Astrocyte (in vitro differentiated cells and primary cell): ENCODE measurements around the gene HNRNPK.

ENCODE experiments used
- EZH2 ChIP-seq: IDR thresholded peaks from 2 replicates; pipeline ENCODE4 v1.6.1; 2012; ENCODE audit warnings: mild to moderate bottlenecking, low read length, inconsistent platforms; ENCODE audit not compliant: insufficient read depth
- TF ChIP-seq, protein P1 (sequence below): IDR thresholded peaks from 2 replicates; pipeline ENCODE4 v1.5.1; 2011; ENCODE audit warnings: low read depth, mild to moderate bottlenecking, inconsistent platforms, low read length, moderate library complexity; ENCODE audit not compliant: insufficient read depth

DNA sequence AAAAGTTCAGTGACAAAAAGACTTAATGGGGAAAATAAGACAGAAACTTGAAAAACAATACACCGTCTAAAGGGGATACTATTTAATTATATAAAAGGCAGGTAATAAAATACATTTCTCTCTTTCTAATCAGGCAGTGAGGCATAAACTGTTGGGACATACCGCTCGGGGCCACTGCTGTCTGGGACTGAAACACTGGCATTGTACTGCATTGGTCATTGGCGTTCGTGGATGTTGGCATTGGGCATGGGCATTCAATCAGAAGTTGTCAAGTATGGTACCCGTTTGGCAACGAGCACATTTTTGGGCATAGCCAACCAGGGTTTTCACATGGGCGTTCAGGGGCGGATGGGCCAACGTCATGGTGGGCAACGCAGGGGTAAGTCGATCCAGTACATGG, 4.7 kb downstream of the HNRNPK start:
- TF ChIP-seq, protein P1, sequence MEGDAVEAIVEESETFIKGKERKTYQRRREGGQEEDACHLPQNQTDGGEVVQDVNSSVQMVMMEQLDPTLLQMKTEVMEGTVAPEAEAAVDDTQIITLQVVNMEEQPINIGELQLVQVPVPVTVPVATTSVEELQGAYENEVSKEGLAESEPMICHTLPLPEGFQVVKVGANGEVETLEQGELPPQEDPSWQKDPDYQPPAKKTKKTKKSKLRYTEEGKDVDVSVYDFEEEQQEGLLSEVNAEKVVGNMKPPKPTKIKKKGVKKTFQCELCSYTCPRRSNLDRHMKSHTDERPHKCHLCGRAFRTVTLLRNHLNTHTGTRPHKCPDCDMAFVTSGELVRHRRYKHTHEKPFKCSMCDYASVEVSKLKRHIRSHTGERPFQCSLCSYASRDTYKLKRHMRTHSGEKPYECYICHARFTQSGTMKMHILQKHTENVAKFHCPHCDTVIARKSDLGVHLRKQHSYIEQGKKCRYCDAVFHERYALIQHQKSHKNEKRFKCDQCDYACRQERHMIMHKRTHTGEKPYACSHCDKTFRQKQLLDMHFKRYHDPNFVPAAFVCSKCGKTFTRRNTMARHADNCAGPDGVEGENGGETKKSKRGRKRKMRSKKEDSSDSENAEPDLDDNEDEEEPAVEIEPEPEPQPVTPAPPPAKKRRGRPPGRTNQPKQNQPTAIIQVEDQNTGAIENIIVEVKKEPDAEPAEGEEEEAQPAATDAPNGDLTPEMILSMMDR: no peak
- TF ChIP-seq EZH2: no peak
